Liver (tissue), 9 donors: ENCODE results near the gene TAP1. TPM values are rescaled to one million over a fixed set of nuclear protein-coding genes. Genes with fewer than 3 reads are reported as not detected.

Experiments used
- DNase-seq: peaks from one replicate; pipeline ENCODE4 v3.0.0-alpha.2; 2017; ENCODE audit warnings: low spot score
- H3K27ac ChIP-seq, 2 donors: one replicate each; pipeline ENCODE4 v1.7.0; 2013; ENCODE audit warnings: inconsistent platforms in 2 of 2, low read length in 2 of 2, control low read depth in 1 of 2, low read depth in 1 of 2, mild to moderate bottlenecking in 1 of 2
- H3K27me3 ChIP-seq, 4 donors: one replicate each; pipeline versions ENCODE4 v1.6.1 to v1.7.0; 2013; ENCODE audit warnings: low read length in 3 of 4, inconsistent platforms in 1 of 4, mild to moderate bottlenecking in 1 of 4, moderate library complexity in 1 of 4; ENCODE audit not compliant: control insufficient read depth in 4 of 4, insufficient read depth in 4 of 4
- H3K36me3 ChIP-seq, 4 donors: one replicate each; pipeline versions ENCODE4 v1.6.1 to v1.7.0; 2013; ENCODE audit warnings: low read length in 3 of 4, mild to moderate bottlenecking in 3 of 4, low read depth in 1 of 4, moderate library complexity in 1 of 4; ENCODE audit not compliant: control insufficient read depth in 4 of 4, insufficient read depth in 3 of 4
- H3K4me1 ChIP-seq, 4 donors: one replicate each; pipeline versions ENCODE4 v1.6.1 to v1.7.0; 2013; ENCODE audit warnings: low read length in 3 of 4, mild to moderate bottlenecking in 3 of 4, moderate library complexity in 1 of 4; ENCODE audit not compliant: control insufficient read depth in 4 of 4, insufficient read depth in 4 of 4
- H3K4me3 ChIP-seq, 3 donors: one replicate each; pipeline versions ENCODE4 v1.6.1 to v1.7.0; 2013; ENCODE audit warnings: low read length in 3 of 3, control low read depth in 1 of 3, low read depth in 1 of 3, mild to moderate bottlenecking in 1 of 3
- H3K9ac ChIP-seq, 2 donors: one replicate each; pipeline ENCODE4 v1.7.0; 2013; ENCODE audit warnings: low read length in 2 of 2, mild to moderate bottlenecking in 2 of 2, moderate library complexity in 2 of 2, control low read depth in 1 of 2, low read depth in 1 of 2
- H3K9me3 ChIP-seq, 4 donors: one replicate each; pipeline versions ENCODE4 v1.6.1 to v1.7.0; 2013; ENCODE audit warnings: low read length in 3 of 4; ENCODE audit not compliant: control insufficient read depth in 4 of 4
- CTCF ChIP-seq: fragments of 150-350 bp; IDR thresholded peaks from 2 replicates; pipeline ENCODE4 v1.5.1; 2017; ENCODE audit warnings: improper control_type of control experiment, low read depth, low read length; ENCODE audit not compliant: missing input control
- EGR1 ChIP-seq, 2 donors: IDR thresholded peaks; 2 replicates each; pipeline ENCODE4 v1.6.1; 2016 to 2018; ENCODE audit warnings: antibody characterized with exemption in 2 of 2, low read depth in 2 of 2
- GABPA ChIP-seq, 2 donors: IDR thresholded peaks in 1 of 2; conservative IDR thresholded peaks in 1 of 2; 2 replicates each; pipeline ENCODE4 v1.6.1; 2016; ENCODE audit warnings: antibody characterized with exemption in 2 of 2, mild to moderate bottlenecking in 1 of 2, moderate library complexity in 1 of 2
- HNF4A ChIP-seq, 2 donors: conservative IDR thresholded peaks; 2 replicates each; pipeline ENCODE4 v1.6.1; 2016; ENCODE audit warnings: antibody characterized with exemption in 2 of 2, mild to moderate bottlenecking in 2 of 2
- HNF4G ChIP-seq: IDR thresholded peaks from 2 replicates; pipeline ENCODE4 v1.6.1; 2016; ENCODE audit warnings: antibody characterized with exemption
- JUND ChIP-seq, 2 donors: IDR thresholded peaks; 2 replicates each; pipeline ENCODE4 v1.6.1; 2016; ENCODE audit warnings: antibody characterized with exemption in 2 of 2
- MAX ChIP-seq: IDR thresholded peaks from 2 replicates; pipeline ENCODE4 v1.6.1; 2016; ENCODE audit warnings: antibody characterized with exemption
- NR2F2 ChIP-seq: IDR thresholded peaks from 2 replicates; pipeline ENCODE4 v1.6.1; 2016; ENCODE audit warnings: antibody characterized with exemption
- REST ChIP-seq: IDR thresholded peaks from 2 replicates; pipeline ENCODE4 v1.6.1; 2016; ENCODE audit warnings: antibody characterized with exemption, mild to moderate bottlenecking
- SP1 ChIP-seq: IDR thresholded peaks from 2 replicates; pipeline ENCODE4 v1.6.1; 2018; ENCODE audit warnings: antibody characterized with exemption, mild to moderate bottlenecking
- TAF1 ChIP-seq: conservative IDR thresholded peaks from 2 replicates; pipeline ENCODE4 v1.6.1; 2016; ENCODE audit warnings: antibody characterized with exemption, mild to moderate bottlenecking
- YY1 ChIP-seq: IDR thresholded peaks from 2 replicates; pipeline ENCODE4 v1.6.1; 2016; ENCODE audit warnings: antibody characterized with exemption, mild to moderate bottlenecking
- ZBTB33 ChIP-seq: IDR thresholded peaks from 2 replicates; pipeline ENCODE4 v1.6.1; 2016; ENCODE audit warnings: antibody characterized with exemption
- WGBS: extraction: QIAGEN DNeasy Blood & Tissue Kit; methylation state at CpG from one replicate; pipeline ENCODE4 v1.1.7; 2013; 5-methylcytosine and 5-hydroxymethylcytosine counted together
- polyA plus RNA-seq, 2 donors: library from polyadenylated mRNA; stranded (reverse) in 1 of 2; unstranded in 1 of 2; fragments of 200-250 nt in 1 of 2; fragments of >200 nt in 1 of 2; fragmentation: Nextera tagmentation in 1 of 2; extraction: Ambion mirVana in 1 of 2; gene quantifications; one replicate each; pipeline versions ENCODE4 v1.2.1 to v1.2.3, GENCODE V29; 2013 to 2015
- total RNA-seq, 2 donors: library from RNA; depleted of rRNA; stranded (reverse); fragments of >200 nt; gene quantifications; one replicate each; pipeline ENCODE4 v1.2.3, GENCODE V29; 2014
- donor health status: healthy.
- donor health status: healthy.
- donor health status: healthy.
- donor health status: healthy.
- donor health status: healthy.

TAP1 gene
- total and polyA plus RNA-seq, 4 donors: 9.8 to 18.2 (median 12.3) TPM

GRCh38 chr6:32852018-32852843 is 1.3 kb downstream of the TAP1 start:
- WGBS: 47% methylated on average over 23 of the region's 23 CpGs
- peaks cover 6 to 22% (median 16%) of the 10 kb centered on the region in 4 donors for H3K4me1 ChIP-seq
- DNase-seq: no peak

GRCh38 chr6:32851025-32851424 is 2.5 kb downstream of the TAP1 start:
- peaks cover 3 to 45% (median 35%) of the 10 kb centered on the region in 4 donors for H3K36me3 ChIP-seq
- no peaks in the 10 kb centered on the region for H3K27me3 ChIP-seq
- no peak overlapping the region for H3K4me3 ChIP-seq
- no peak overlapping the region for H3K27ac ChIP-seq
- TF ChIP-seq REST (no peak), HNF4G (no peak), MAX (no peak), EGR1 (IDR thresholded peaks at IDR 0.05; ENCODE audit: low read depth in 2 of 2) (no peak), TAF1 (no peak), CTCF (no peak), NR2F2 (no peak), SP1 (no peak), GABPA (IDR thresholded peaks at IDR 0.05 in 1 of 2, conservative IDR thresholded peaks at IDR 0.05 in 1 of 2) (no peak), YY1 (no peak), ZBTB33 (no peak), JUND (IDR thresholded peaks at IDR 0.05) (no peak), HNF4A (conservative IDR thresholded peaks at IDR 0.05) (no peak)
- peaks cover 6 to 26% (median 20%) of the 10 kb centered on the region in 4 donors for H3K4me1 ChIP-seq
- H3K9me3 ChIP-seq: no peaks in the 10 kb centered on the region
- WGBS: 90% methylated on average over 4 of the region's 4 CpGs
- no peak overlapping the region for H3K9ac ChIP-seq
- DNase-seq: no peak

More at GRCh38 chr6:32852018-32852843, 1.3 kb downstream of the TAP1 start:
- no peaks in the 10 kb centered on the region for H3K27me3 ChIP-seq
- H3K4me3 ChIP-seq: peak overlapping the region; percentile 81 to 91 (median 88)
- H3K9ac ChIP-seq: peak overlapping the region; percentile 86 to 95
- TF ChIP-seq NR2F2: peak; percentile 20
- no peak for TF ChIP-seq GABPA (IDR thresholded peaks at IDR 0.05 in 1 of 2, conservative IDR thresholded peaks at IDR 0.05 in 1 of 2)
- no peak for TF ChIP-seq REST
- peak overlapping the region; percentile 98 to 100 for H3K27ac ChIP-seq
- no peaks in the 10 kb centered on the region for H3K9me3 ChIP-seq
- peaks cover 3 to 36% (median 31%) of the 10 kb centered on the region in 4 donors for H3K36me3 ChIP-seq
